Neuronal stem cell (in vitro differentiated cells): Measurements from ENCODE around the gene BSCL2.

Experiments used
- DNase-seq: peaks from one replicate; pipeline ENCODE4 v3.0.0-alpha.2; 2013; ENCODE audit warnings: low spot score
- H2AFZ ChIP-seq: one replicate; pipeline ENCODE4 v1.6.1; 2013; ENCODE audit warnings: mild to moderate bottlenecking, low read length, inconsistent platforms
- H2AK5ac ChIP-seq: 2 replicates; pipeline ENCODE4 v1.6.1; 2013; ENCODE audit warnings: low read depth, mild to moderate bottlenecking, inconsistent platforms, low read length, moderate library complexity, mixed read lengths
- H2BK120ac ChIP-seq: 2 replicates; pipeline ENCODE4 v1.6.1; 2013; ENCODE audit warnings: low read depth, mild to moderate bottlenecking, inconsistent platforms, low read length, moderate library complexity, mixed read lengths
- H2BK12ac ChIP-seq: one replicate; pipeline ENCODE4 v1.6.1; 2013; ENCODE audit warnings: low read length, inconsistent platforms
- H2BK15ac ChIP-seq: 2 replicates; pipeline ENCODE4 v1.6.1; 2013; ENCODE audit warnings: mild to moderate bottlenecking, low read length, inconsistent platforms, mixed read lengths
- H2BK5ac ChIP-seq: one replicate; pipeline ENCODE4 v1.6.1; 2013; ENCODE audit warnings: inconsistent platforms, mild to moderate bottlenecking, low read length, moderate library complexity
- H3K14ac ChIP-seq: one replicate; pipeline ENCODE4 v1.6.1; 2013; ENCODE audit warnings: low read length, inconsistent platforms
- H3K18ac ChIP-seq: 2 replicates; pipeline ENCODE4 v1.6.1; 2013; ENCODE audit warnings: low read length, inconsistent platforms
- H3K23ac ChIP-seq: 2 replicates; pipeline ENCODE4 v1.6.1; 2013; ENCODE audit warnings: low read depth, mild to moderate bottlenecking, mixed read lengths, low read length, inconsistent platforms; ENCODE audit not compliant: poor library complexity
- H3K27ac ChIP-seq: replicated peaks from 3 replicates; pipeline ENCODE4 v1.5.1; 2013; ENCODE audit warnings: low read length, inconsistent platforms
- H3K27me3 ChIP-seq, 3 experiments: 2 replicates each; pipeline ENCODE4 v1.6.1; 2013; ENCODE audit warnings: low read length in 3 of 3, mild to moderate bottlenecking in 2 of 3, inconsistent platforms in 1 of 3, low read depth in 1 of 3, mixed read lengths in 1 of 3, moderate library complexity in 1 of 3; ENCODE audit not compliant: control insufficient read depth in 3 of 3, insufficient read depth in 3 of 3
- H3K36me3 ChIP-seq, 2 donors: replicated peaks in 1 of 2; 2 replicates each; pipeline ENCODE4 v1.6.1; 2013; ENCODE audit warnings: low read length in 2 of 2; ENCODE audit not compliant: control insufficient read depth in 2 of 2, insufficient read depth in 2 of 2
- H3K4ac ChIP-seq: 2 replicates; pipeline ENCODE4 v1.6.1; 2013; ENCODE audit warnings: inconsistent platforms, mild to moderate bottlenecking, low read length, moderate library complexity
- H3K4me1 ChIP-seq, 2 donors: 1 replicate in 1 of 2; 2 replicates in 1 of 2; pipeline ENCODE4 v1.6.1; 2013; ENCODE audit warnings: low read length in 2 of 2, low read depth in 1 of 2; ENCODE audit not compliant: control insufficient read depth in 2 of 2, insufficient read depth in 1 of 2
- H3K4me2 ChIP-seq: one replicate; pipeline ENCODE4 v1.6.1; 2013; ENCODE audit warnings: mild to moderate bottlenecking, low read length, inconsistent platforms; ENCODE audit not compliant: insufficient read depth, poor library complexity, severe bottlenecking
- H3K4me3 ChIP-seq, 2 donors: 2 replicates each; pipeline ENCODE4 v1.5.1; 2013; ENCODE audit warnings: low read length in 2 of 2, mild to moderate bottlenecking in 2 of 2, inconsistent platforms in 1 of 2, moderate library complexity in 1 of 2
- H3K79me1 ChIP-seq: one replicate; pipeline ENCODE4 v1.6.1; 2013; ENCODE audit warnings: low read depth, mild to moderate bottlenecking, inconsistent platforms, low read length, moderate library complexity
- H3K9ac ChIP-seq: one replicate; pipeline ENCODE4 v1.6.1; 2013; ENCODE audit warnings: mild to moderate bottlenecking, low read depth, low read length, inconsistent platforms; ENCODE audit not compliant: poor library complexity
- H3K9me3 ChIP-seq, 2 donors: replicated peaks in 1 of 2; 2 replicates each; pipeline versions ENCODE3 to v1.6.1; 2013; ENCODE audit warnings: low read length in 2 of 2, mild to moderate bottlenecking in 2 of 2, inconsistent platforms in 1 of 2, low read depth in 1 of 2, mixed read lengths in 1 of 2, moderate library complexity in 1 of 2; ENCODE audit not compliant: control insufficient read depth in 2 of 2, insufficient read depth in 1 of 2
- H4K8ac ChIP-seq: one replicate; pipeline ENCODE4 v1.6.1; 2013; ENCODE audit warnings: low read depth, mild to moderate bottlenecking, inconsistent platforms, low read length, moderate library complexity
- H4K91ac ChIP-seq: one replicate; pipeline ENCODE4 v1.6.1; 2013; ENCODE audit warnings: low read length, low read depth, mild to moderate bottlenecking, inconsistent platforms; ENCODE audit not compliant: poor library complexity
- WGBS, 2 donors: extraction: QIAGEN DNeasy Blood & Tissue Kit; methylation state at CpG; one replicate each; pipeline ENCODE4 v1.1.7; 2013; ENCODE audit warnings: missing lambda C conversion rate in 2 of 2, mixed read lengths in 1 of 2; ENCODE audit not compliant: insufficient read length in 2 of 2, insufficient replicate concordance in 1 of 2; ENCODE audit errors: extremely low coverage in 2 of 2; 5-methylcytosine and 5-hydroxymethylcytosine counted together

Gene BSCL2

GRCh38 chr11:62712861-62713260, 5.6 kb upstream of the BSCL2 start:
- Histone ChIP-seq H2BK120ac (no peak overlapping the region), H3K4me2 (no peak overlapping the region), H4K8ac (no peak overlapping the region), H3K4me1 (peaks cover 6 to 11% of the 10 kb centered on the region in 2 donors), H3K36me3 (peaks cover 49 to 89% of the 10 kb centered on the region in 2 donors), H4K91ac (no peak overlapping the region), H3K18ac (no peak overlapping the region), H3K27me3 (no peaks in the 10 kb centered on the region), H2BK12ac (no peak overlapping the region), H3K4me3 (no peak overlapping the region), H3K9me3 (no peaks in the 10 kb centered on the region), H3K4ac (no peak overlapping the region), H2AFZ (no peak overlapping the region), H2BK15ac (no peak overlapping the region), H2BK5ac (no peak overlapping the region), H3K9ac (no peak overlapping the region), H3K23ac (no peak overlapping the region), H3K14ac (no peak overlapping the region), H3K79me1 (no peaks in the 10 kb centered on the region), H2AK5ac (no peak overlapping the region), H3K27ac (no peak overlapping the region)
- no peak for DNase-seq
- WGBS, 2 donors: no CpG with 5 or more reads among the region's 3 CpGs

GRCh38 chr11:62712276-62712812, 5.1 kb upstream of the BSCL2 start:
- H3K27ac ChIP-seq: no peak overlapping the region
- H3K79me1 ChIP-seq: no peaks in the 10 kb centered on the region
- no peak overlapping the region for H4K91ac ChIP-seq
- H2AFZ ChIP-seq: no peak overlapping the region
- no peak overlapping the region for H3K4ac ChIP-seq
- H3K9ac ChIP-seq: no peak overlapping the region
- H3K27me3 ChIP-seq: no peaks in the 10 kb centered on the region
- no peak overlapping the region for H3K4me2 ChIP-seq
- peaks cover 46 to 84% of the 10 kb centered on the region in 2 donors for H3K36me3 ChIP-seq
- no peak overlapping the region for H2BK5ac ChIP-seq
- H4K8ac ChIP-seq: no peak overlapping the region
- no peak overlapping the region for H2BK120ac ChIP-seq
- no peak overlapping the region for H2BK15ac ChIP-seq
- H2BK12ac ChIP-seq: no peak overlapping the region
- no peak overlapping the region for H3K14ac ChIP-seq
- no peak overlapping the region for H3K18ac ChIP-seq
- WGBS, 2 donors: no CpG with 5 or more reads among the region's 6 CpGs
- no peak overlapping the region for H2AK5ac ChIP-seq
- peaks cover 10 to 15% of the 10 kb centered on the region in 2 donors for H3K4me1 ChIP-seq
- no peak overlapping the region for H3K4me3 ChIP-seq
- no peak for DNase-seq
- no peaks in the 10 kb centered on the region for H3K9me3 ChIP-seq
- H3K23ac ChIP-seq: no peak overlapping the region

GRCh38 chr11:62710001-62710345, 2.7 kb upstream of the BSCL2 start:
- Histone ChIP-seq H3K4me1 (peaks cover 23 to 31% of the 10 kb centered on the region in 2 donors), H2AK5ac (no peak overlapping the region), H3K23ac (no peak overlapping the region), H3K9ac (no peak overlapping the region), H3K36me3 (peaks cover 29 to 66% of the 10 kb centered on the region in 2 donors), H4K91ac (peak overlapping the region; percentile 30), H3K18ac (peak overlapping the region; percentile 84), H3K4ac (no peak overlapping the region), H3K79me1 (no peaks in the 10 kb centered on the region), H2BK12ac (no peak overlapping the region), H2BK120ac (no peak overlapping the region), H2BK15ac (no peak overlapping the region), H4K8ac (peak overlapping the region; percentile 54), H2AFZ (peak overlapping the region; percentile 81), H3K14ac (no peak overlapping the region), H3K27me3 (no peaks in the 10 kb centered on the region), H3K4me2 (peak overlapping the region; percentile 64), H3K4me3 (peak overlapping the region; percentile 19 to 49), H2BK5ac (no peak overlapping the region), H3K27ac (peak overlapping the region; percentile 85), H3K9me3 (no peaks in the 10 kb centered on the region)
- DNase-seq: no peak
- no CpG with 5 or more reads among the region's 7 CpGs for WGBS, 2 donors

GRCh38 chr11:62709247-62710000, 2.2 kb upstream of the BSCL2 start:
- peaks cover 23 to 31% of the 10 kb centered on the region in 2 donors for H3K4me1 ChIP-seq

More at GRCh38 chr11:62709247-62710000, 2.2 kb upstream of the BSCL2 start:
- Histone ChIP-seq H3K9me3 (no peaks in the 10 kb centered on the region), H2AK5ac (no peak overlapping the region), H2BK5ac (no peak overlapping the region), H3K9ac (no peak overlapping the region), H3K27ac (peak overlapping the region; percentile 85), H4K91ac (peak overlapping the region; percentile 30), H2BK120ac (no peak overlapping the region), H3K4me2 (peak overlapping the region; percentile 64), H3K4me3 (peak overlapping the region; percentile 29 to 77), H2BK15ac (no peak overlapping the region), H3K18ac (peak overlapping the region; percentile 84), H3K23ac (no peak overlapping the region), H3K14ac (no peak overlapping the region), H3K4ac (no peak overlapping the region), H2BK12ac (no peak overlapping the region), H3K27me3 (no peaks in the 10 kb centered on the region), H2AFZ (peak overlapping the region; percentile 81), H3K79me1 (no peaks in the 10 kb centered on the region), H4K8ac (peak overlapping the region; percentile 54), H3K36me3 (peaks cover 25 to 67% of the 10 kb centered on the region in 2 donors)
- whole genome bisulfite sequencing, 2 donors: no CpG with 5 or more reads among the region's 47 CpGs
- DNase-seq: peak; percentile 95
